ENCODE data around the gene PRXL2A.
"Not testable (repeated sequence)": the region's sequence is repeated elsewhere in the genome, so short reads cannot be mapped to it uniquely, and the experiment has no call there.

Gene PRXL2A, protein sequence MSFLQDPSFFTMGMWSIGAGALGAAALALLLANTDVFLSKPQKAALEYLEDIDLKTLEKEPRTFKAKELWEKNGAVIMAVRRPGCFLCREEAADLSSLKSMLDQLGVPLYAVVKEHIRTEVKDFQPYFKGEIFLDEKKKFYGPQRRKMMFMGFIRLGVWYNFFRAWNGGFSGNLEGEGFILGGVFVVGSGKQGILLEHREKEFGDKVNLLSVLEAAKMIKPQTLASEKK

GRCh38 chr10:80408242-80409101 is at the start of gene PRXL2A:
Gene PRXL2A, plus strand, starts transcription at chr10:80408551. Its CDS starts 11,917 bp downstream, at chr10:80420468.
- DNase-seq = peak; percentile 90

DNA sequence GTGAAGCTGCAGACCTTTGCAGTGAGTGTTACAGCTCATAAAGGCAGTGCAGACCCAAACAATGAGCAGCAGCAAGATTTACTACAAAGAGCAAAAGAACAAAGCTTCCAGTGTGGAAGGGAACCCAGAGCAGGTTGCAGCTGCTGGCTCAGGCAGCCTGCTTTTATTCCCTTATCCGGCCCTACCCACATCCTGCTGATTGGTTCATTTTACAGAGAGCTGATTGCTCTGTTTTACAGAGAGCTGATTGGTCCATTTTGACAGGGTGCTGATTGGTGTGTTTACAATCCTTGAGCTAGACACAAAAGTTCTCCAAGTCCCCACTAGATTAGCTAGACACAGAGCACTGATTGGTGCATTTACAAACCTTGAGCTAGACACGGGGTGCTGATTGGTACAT is 49.4 kb upstream of the PRXL2A start:
- DNase-seq = not testable (repeated sequence)

- DNase-seq = no peak
Measured at GRCh38 chr10:80359644-80360043, 48.7 kb upstream of the PRXL2A start.

DNA sequence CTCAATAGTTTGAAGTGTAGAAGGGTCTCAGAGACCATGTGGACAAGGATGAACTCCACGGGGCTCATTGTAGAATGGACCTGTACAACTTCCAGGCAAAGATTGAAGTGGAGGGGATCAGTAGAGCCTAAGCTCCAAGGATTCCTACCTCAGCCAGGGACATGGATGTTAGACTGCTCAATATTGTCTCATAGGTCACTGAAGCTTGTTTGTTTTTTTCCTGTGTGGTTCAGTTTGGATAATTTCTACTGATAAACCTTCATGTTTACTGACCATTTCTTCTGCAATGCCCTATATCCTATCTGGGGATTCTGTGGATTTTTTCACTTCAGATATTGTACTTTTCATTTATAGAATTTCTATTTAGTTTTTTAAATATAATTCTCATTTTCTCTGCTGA is 42.8 kb upstream of the PRXL2A start:
- DNase-seq = no peak

DNA sequence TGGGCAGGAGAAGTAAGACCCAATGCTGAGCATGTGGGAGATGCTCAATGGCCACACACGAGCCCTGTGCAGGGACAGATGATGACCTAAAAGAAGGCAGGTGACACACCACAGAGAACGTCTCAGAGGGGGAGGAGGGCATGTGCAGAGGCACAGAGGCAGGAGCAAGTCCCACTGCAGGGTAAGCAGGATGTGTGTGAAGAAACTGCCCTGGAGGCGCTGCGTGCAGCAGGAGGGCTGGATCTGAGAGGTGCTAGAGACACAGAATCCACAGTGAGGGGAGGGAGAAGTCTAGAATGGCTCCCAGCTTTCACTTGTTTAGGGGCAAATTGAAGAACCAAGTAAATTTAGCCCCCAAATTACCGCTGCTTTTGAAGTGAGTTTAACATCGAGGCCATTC is 36.9 kb upstream of the PRXL2A start:
- no peak for DNase-seq

DNA sequence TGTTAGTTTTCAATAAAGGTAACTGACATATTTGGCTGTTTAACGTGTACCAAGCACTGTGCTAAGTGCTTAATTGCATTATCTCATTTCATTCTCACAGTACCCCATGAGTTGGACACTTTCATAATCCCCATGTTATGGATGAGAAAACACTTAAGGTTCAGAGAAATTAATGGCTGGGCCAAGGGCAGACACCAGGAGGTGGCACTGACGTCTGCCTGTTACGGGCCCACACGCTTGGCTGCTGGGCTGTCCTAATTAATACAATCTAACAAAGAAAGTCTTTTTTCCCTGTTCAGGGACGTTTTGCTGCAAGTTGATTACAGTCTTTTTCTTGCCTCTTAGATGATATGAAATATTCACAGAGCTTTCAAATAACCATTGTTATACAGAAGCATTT is 35.7 kb upstream of the PRXL2A start:
- DNase-seq = no peak

GRCh38 chr10:80373502-80373901 is 34.8 kb upstream of the PRXL2A start:
- DNase-seq = no peak

DNA sequence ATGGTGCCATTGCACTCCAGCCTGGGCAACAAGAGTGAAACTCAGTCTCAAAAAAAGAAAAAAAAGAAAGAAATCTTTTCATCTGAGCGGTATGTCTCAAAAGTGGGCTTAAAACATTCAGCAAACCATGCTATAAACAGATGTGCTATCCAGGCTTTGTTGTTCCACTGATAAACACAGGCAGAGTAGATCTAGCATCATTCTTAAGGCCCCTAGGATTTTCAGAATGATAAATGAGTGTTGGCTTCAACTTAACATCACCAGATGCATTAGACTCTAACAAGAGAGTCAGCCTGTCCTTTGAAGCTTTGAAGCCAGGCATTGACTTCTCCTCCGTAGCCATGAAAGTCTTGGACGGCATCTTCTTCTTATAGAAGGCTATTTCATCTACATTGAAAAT is 28.6 kb upstream of the PRXL2A start:
- DNase-seq = no peak

DNA sequence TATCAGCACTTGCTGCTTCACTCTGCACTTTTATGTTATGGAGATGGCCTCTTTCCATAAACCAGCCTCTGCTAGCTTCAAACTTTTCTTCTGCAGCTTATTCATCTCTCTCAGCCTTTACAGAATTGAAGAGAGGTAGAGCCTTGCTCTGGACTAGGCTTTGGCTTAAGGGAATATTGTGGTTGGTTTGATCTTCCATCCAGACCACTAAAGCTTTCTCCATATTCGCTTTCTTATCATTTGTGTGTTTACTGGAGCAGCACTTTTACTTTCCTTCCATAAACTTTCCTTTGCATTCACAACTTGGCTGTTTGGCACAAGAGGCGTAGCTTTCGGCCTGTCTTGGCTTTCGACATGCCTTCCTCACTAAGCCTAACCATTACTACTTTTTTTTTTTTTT is 28.2 kb upstream of the PRXL2A start:
- DNase-seq = no peak

- peak; percentile 41 for DNase-seq
Measured at GRCh38 chr10:80382989-80383388, 25.4 kb upstream of the PRXL2A start.

- DNase-seq = no peak
Measured at GRCh38 chr10:80390740-80391139, 17.6 kb upstream of the PRXL2A start.

- no peak for DNase-seq
Measured at GRCh38 chr10:80392250-80392649, 16.1 kb upstream of the PRXL2A start.

DNA sequence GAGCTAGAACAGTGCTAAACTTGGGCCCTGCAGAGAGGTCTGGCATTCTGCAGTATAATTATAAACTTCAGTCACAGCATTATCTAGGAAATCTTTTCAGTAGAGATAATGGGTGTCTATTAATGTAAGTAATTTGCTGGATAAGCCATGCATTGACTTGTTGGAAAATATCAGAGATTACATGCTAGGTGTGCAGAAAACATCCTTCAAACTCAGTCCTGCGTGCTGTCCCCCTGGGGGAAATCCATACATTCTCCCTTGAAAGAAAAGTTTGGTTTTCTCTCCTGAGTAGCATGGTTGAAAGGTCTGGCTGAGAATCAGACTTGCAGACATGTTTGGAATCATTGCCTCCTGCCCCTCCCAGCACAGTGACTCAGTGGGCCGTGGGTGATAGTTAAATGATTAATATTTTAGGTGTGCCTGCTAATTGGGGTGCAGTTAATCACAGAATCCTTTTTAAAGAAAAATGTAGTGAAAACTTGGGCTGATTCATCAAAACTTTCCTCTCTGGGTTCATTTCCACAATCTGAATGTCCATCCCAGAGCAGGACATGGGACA is 13.9 kb upstream of the PRXL2A start:
- DNase-seq = no peak

GRCh38 chr10:80397014-80397413 is 11.3 kb upstream of the PRXL2A start:
- no peak for DNase-seq

DNA sequence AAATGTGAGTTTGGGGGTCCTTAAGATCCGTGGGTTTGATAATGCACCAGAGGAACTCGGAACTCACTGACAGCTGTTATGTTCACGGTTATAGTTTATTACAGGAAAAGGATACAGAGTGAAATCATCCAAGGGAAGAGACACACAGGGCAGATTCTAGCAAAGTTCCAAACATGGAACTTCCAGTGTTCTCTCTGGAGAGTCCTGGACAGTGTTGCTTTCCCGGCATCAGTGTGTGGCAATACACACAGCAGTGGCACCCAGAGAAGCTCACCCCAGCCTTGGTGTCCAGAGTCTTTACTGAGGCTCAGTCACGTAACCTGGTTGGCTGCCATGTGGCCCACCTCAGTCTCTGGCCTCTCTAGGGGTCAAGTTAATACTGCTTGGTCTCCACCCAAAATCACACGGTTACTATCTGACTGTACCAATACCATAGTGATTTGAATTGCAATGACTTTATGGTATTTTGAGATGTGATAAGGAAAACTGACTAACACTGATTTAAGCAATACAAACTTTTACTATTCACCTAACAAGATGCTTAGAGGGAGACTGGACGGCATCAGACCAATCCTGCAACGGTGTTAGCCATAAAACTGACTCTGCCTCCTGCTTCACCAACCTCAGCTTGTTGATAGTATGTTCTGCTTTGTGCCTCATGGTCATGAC is 8.1 kb upstream of the PRXL2A start:
- DNase-seq = no peak

- no peak for DNase-seq
Measured at GRCh38 chr10:80405035-80405434, 3.3 kb upstream of the PRXL2A start.

DNA sequence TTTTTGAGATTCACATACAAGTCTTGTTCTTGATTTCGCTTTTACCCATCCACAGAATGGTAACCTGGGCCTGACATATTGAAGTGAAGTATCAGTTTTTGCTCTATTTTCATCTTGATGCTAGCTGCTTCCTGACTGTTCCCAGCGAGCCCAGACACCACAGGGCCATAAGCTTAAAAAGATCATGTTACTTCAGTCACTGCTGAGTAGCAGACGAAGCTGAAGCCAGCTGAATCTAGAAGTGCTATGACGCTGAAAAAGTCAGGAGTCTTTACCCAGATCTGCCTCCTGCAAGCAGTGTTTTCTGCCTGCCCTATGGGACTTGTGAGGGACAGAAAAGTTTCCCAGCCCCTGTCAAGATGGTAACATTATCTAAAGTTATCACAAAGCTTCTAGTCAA is 2.7 kb upstream of the PRXL2A start:
- no peak for DNase-seq

- DNase-seq = no peak
Measured at GRCh38 chr10:80406204-80406603, 2.1 kb upstream of the PRXL2A start.

GRCh38 chr10:80407812-80408241 is 524 bp upstream of the PRXL2A start:
- peak; percentile 55 for DNase-seq

- no peak for DNase-seq
Measured at GRCh38 chr10:80409121-80409520, 770 bp downstream of the PRXL2A start.

GRCh38 chr10:80410122-80410521 is 1.8 kb downstream of the PRXL2A start:
- DNase-seq = no peak

- DNase-seq = no peak
Measured at GRCh38 chr10:80410578-80411145, 2.3 kb downstream of the PRXL2A start.

GRCh38 chr10:80411267-80411668 is 2.9 kb downstream of the PRXL2A start:
- DNase-seq = no peak
